HFFc6 (cell line): Measurements from ENCODE around the gene TDRD12. TPM values are rescaled to one million over a fixed set of nuclear protein-coding genes. Genes with fewer than 3 reads are reported as not detected.

Source experiments
- DNase-seq: peaks from one replicate; pipeline ENCODE4 v3.0.0-alpha.2; 2018
- H3K27ac Mint-ChIP-seq: 2 replicates; pipeline ENCODE4 v1.8.0; 2020; ENCODE audit warnings: mild to moderate bottlenecking, mixed read lengths
- H3K27me3 Mint-ChIP-seq: 2 replicates; pipeline ENCODE4 v1.8.0; 2021; ENCODE audit warnings: mild to moderate bottlenecking, moderate library complexity, mixed read lengths; ENCODE audit not compliant: insufficient read depth
- H3K36me3 Mint-ChIP-seq: 2 replicates; pipeline ENCODE4 v1.8.0; 2021; ENCODE audit warnings: low read depth, mixed read lengths
- H3K4me1 Mint-ChIP-seq: 2 replicates; pipeline ENCODE4 v1.8.0; 2020; ENCODE audit warnings: low read depth, mixed read lengths
- H3K4me3 Mint-ChIP-seq: 2 replicates; pipeline ENCODE4 v1.8.0; 2020; ENCODE audit warnings: mild to moderate bottlenecking, moderate library complexity, mixed read lengths
- H3K9me3 Mint-ChIP-seq: 2 replicates; pipeline ENCODE4 v1.8.0; 2020; ENCODE audit warnings: mild to moderate bottlenecking, mixed read lengths
- CTCF ChIP-seq: fragments of 200-600 bp; sonication (generic); IDR thresholded peaks from 2 replicates; pipeline ENCODE4 v1.5.0; 2021; ENCODE audit warnings: antibody characterized with exemption, mild to moderate bottlenecking
- total RNA-seq, 6 experiments: library from RNA; stranded (reverse); fragmentation: NEBNext Ultra II Directional; extraction: Animal tissue kit (Norgen Biotek cat#: 25700); gene quantifications; 2 replicates in 1 of 6; 3 replicates in 5 of 6; pipeline ENCODE4 v1.2.3, GENCODE V29; 2021

TDRD12 gene
- total RNA-seq, 6 experiments from 2014 or later = 0.07 to 0.31 (median 0.18) TPM; not detected in 1

DNA sequence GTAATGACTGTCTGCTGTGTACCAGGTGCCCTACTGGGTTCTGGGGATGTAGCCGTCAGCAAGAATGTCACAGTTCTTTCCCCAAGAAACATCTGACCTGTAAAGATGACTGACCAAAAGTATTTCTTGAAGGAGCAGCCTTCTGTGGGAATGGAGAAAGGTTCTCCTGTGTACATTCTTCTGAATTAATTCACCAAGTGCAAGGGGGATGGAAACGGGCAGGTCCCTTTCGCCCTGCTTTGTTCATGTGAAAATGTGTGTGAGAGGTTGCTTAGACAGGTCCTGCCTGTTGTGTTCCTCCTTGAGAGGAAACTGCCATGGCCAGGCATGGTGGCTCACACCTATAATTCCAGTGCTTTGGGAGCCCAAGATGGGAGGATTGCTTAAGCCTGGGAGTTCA lies 93.0 kb downstream of the TDRD12 start:
- Mint-ChIP-seq H3K4me1 (no peaks in the 10 kb centered on the region), H3K36me3 (no peaks in the 10 kb centered on the region), H3K27ac (no peak overlapping the region), H3K27me3 (peaks cover 40% of the 10 kb centered on the region), H3K9me3 (no peaks in the 10 kb centered on the region), H3K4me3 (no peak overlapping the region)
- TF ChIP-seq CTCF = no peak
- DNase-seq = no peak

- Mint-ChIP-seq H3K27me3 (peaks cover 51% of the 10 kb centered on the region), H3K27ac (no peak overlapping the region), H3K4me3 (no peak overlapping the region), H3K9me3 (no peaks in the 10 kb centered on the region), H3K4me1 (no peaks in the 10 kb centered on the region), H3K36me3 (no peaks in the 10 kb centered on the region)
- TF ChIP-seq CTCF = no peak
- DNase-seq = no peak
Observed at GRCh38 chr19:32813862-32814425, 94.4 kb downstream of the TDRD12 start.

DNA sequence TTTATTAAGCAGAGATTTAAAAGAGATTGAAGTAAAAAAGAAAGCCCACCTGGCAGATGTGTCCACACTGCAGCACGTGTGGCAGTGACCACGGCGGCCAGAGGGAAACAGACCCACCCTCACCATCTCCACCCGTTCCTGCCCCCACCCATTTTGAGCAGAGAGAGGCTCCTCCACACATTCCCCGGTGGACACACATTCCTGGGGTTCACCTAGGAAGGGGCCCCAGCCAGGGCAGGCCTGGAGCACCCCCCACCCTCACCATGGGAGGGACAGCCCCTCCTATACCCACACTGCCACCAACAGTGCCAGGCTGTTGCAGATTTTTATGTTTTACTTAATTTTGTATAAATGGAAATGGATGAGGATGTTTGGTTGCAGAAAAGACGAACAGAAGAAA lies 95.1 kb downstream of the TDRD12 start:
- no peak for DNase-seq
- no peak for TF ChIP-seq CTCF
- Mint-ChIP-seq H3K27ac (no peak overlapping the region), H3K4me1 (no peaks in the 10 kb centered on the region), H3K4me3 (no peak overlapping the region), H3K27me3 (peaks cover 53% of the 10 kb centered on the region), H3K9me3 (no peaks in the 10 kb centered on the region), H3K36me3 (no peaks in the 10 kb centered on the region)

- Mint-ChIP-seq H3K36me3 (no peaks in the 10 kb centered on the region), H3K4me3 (no peak overlapping the region), H3K9me3 (no peaks in the 10 kb centered on the region), H3K27ac (no peak overlapping the region), H3K27me3 (peaks cover 66% of the 10 kb centered on the region), H3K4me1 (no peaks in the 10 kb centered on the region)
- TF ChIP-seq CTCF = no peak
- DNase-seq = no peak
Observed at GRCh38 chr19:32816555-32817099, 97.1 kb downstream of the TDRD12 start.

GRCh38 chr19:32817569-32818476 lies 98.3 kb downstream of the TDRD12 start:
- Mint-ChIP-seq H3K36me3 (no peaks in the 10 kb centered on the region), H3K4me3 (no peak overlapping the region), H3K4me1 (no peaks in the 10 kb centered on the region), H3K27me3 (peaks cover 69% of the 10 kb centered on the region), H3K27ac (no peak overlapping the region), H3K9me3 (no peaks in the 10 kb centered on the region)
- no peak for DNase-seq
- no peak for TF ChIP-seq CTCF
